SU-DHL-6 (cell line): ENCODE data around the gene ARRB1.

Source experiments
- CTCF ChIP-seq: fragments of 200-600 bp; sonication (generic); IDR thresholded peaks from one replicate; pipeline ENCODE4 v1.5.1; 2017; ENCODE audit warnings: antibody characterized with exemption, mild to moderate bottlenecking, low read length, moderate library complexity; ENCODE audit not compliant: insufficient read depth, poor library complexity, severe bottlenecking
- EZH2phosphoT487 ChIP-seq: fragments of 200-600 bp; sonication (generic), shearing (Covaris generic); conservative IDR thresholded peaks from 2 replicates; pipeline ENCODE4 v1.6.1; 2018; ENCODE audit warnings: mild to moderate bottlenecking, antibody characterized with exemption, low read length, moderate library complexity, mixed read lengths

DNA sequence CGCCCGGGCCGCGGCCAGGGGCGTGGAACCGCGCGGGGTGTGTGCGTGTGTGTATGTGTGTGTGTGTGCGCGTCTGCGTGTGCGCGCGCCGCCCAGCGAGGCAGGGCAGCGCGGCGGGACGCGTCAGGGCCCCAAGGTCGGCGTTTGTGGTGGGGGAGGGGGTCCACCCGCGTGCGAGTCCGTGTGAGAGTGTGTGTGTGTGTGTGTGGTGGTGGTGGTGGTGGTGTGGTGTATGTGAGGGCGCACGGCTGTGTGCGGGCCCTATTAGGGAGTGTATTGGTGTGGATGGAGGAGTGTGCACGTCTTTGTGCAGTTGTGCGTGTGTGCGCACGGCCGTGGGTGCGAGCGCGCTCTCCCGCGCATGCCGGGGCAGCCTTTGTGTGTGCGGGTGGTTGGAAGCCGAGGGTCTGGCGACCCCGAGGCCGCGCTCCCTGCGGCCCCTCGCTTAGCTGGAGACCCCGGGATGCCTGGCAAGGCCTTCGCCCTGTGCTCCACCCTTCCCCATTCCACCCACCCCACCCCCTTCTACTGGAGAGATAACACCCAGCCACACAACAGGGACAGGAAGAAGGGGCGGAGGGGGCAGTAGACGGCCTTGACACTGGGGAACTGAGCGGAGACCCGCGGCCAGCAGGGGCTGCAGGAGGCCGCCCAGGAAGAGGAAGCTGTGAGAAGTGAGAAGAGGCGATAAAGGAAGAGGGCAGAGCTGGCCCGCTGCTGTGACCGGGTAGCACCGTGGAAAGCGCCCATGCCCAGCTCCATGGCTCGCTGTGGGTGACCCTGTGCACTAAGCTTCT, 528 bp upstream of the ARRB1 start:
- TF ChIP-seq CTCF: no peak
- TF ChIP-seq EZH2phosphoT487: no peak
